ENCODE measurements around the gene ACTL7A. TPM values are rescaled to one million over a fixed set of nuclear protein-coding genes. Genes with fewer than 3 reads are reported as not detected.

Gene ACTL7A
- total and polyA plus RNA-seq, 2 donors (not counting 1 experiment from before 2014, with no cell fraction given) = not detected

- Histone ChIP-seq H4K20me1 (ENCODE audit: control insufficient read depth, insufficient read depth, low read length, poor library complexity, severe bottlenecking) (no peaks in the 10 kb centered on the region), H3K79me2 (ENCODE audit: control insufficient read depth, insufficient read depth, low read length) (no peaks in the 10 kb centered on the region), H3K4me2 (replicated peaks; ENCODE audit: low read depth, low read length, poor library complexity, severe bottlenecking) (peak overlapping the region; percentile 67), H3K27ac (ENCODE audit: low read length in 2 of 2) (peak overlapping the region; percentile 11 to 70), H3K27me3 (replicated peaks in 1 of 4; ENCODE audit: control extremely low read depth in 1 of 4, control insufficient read depth in 3 of 4, insufficient read depth in 4 of 4, low read length in 3 of 4) (no peaks in the 10 kb centered on the region), H3K36me3 (replicated peaks in 1 of 2; ENCODE audit: control extremely low read depth in 1 of 2, control insufficient read depth in 1 of 2, extremely low read depth in 1 of 2, insufficient read depth in 2 of 2, low read length in 1 of 2) (no peaks in the 10 kb centered on the region), H3K4me1 (ENCODE audit: control insufficient read depth in 2 of 2, insufficient read depth in 2 of 2, low read length in 2 of 2) (peaks cover 8 to 16% of the 10 kb centered on the region in 2 donors), H3K4me3 (ENCODE audit: control extremely low read depth in 1 of 5, extremely low read depth in 1 of 5, insufficient read depth in 1 of 5, low read depth in 2 of 5, low read length in 4 of 5) (peak overlapping the region in 4 of 5 experiments; percentile 21 to 56 (median 40)), H3K9me3 (ENCODE audit: control extremely low read depth in 1 of 3, control insufficient read depth in 2 of 3, insufficient read depth in 1 of 3, low read length in 2 of 3) (no peaks in the 10 kb centered on the region), H3K9ac (ENCODE audit: low read length) (peak overlapping the region; percentile 59), H2AFZ (ENCODE audit: insufficient read depth, low read depth, low read length, poor library complexity, severe bottlenecking) (peak overlapping the region; percentile 69)
- H3K9me3 Mint-ChIP-seq (ENCODE audit: insufficient read depth) = no peaks in the 10 kb centered on the region
- ATAC-seq (ENCODE audit: low read depth) (no peak), DNase-seq (peak; percentile 12)
- peaks cover 18% of the 10 kb centered on the region for H3K4me1 Mint-ChIP-seq
- H3K27me3 Mint-ChIP-seq = peaks cover under 1% of the 10 kb centered on the region
- peak overlapping the region; percentile 73 for H3K27ac Mint-ChIP-seq
- ChIA-PET CTCF (no interaction called here), POLR2A (no interaction called here)
- peak overlapping the region; percentile 79 for H3K4me3 Mint-ChIP-seq
- 4% methylated on average over 8 of the region's 16 CpGs for WGBS (ENCODE audit: insufficient coverage)
- intact Hi-C loops (cut with micrococcal nuclease) = no loop called here
- TF ChIP-seq EZH2 (IDR thresholded peaks at IDR 0.05; ENCODE audit: borderline replicate concordance, insufficient read depth, low read depth, low read length, poor library complexity, severe bottlenecking) (no peak), CTCF (IDR thresholded peaks at IDR 0.05) (no peak)
Measured at GRCh38 chr9:108842610-108843295, 19.3 kb upstream of the ACTL7A start.

- no peak overlapping the region for H3K4me3 ChIP-seq (ENCODE audit: control extremely low read depth in 1 of 5, extremely low read depth in 1 of 5, insufficient read depth in 1 of 5, low read depth in 2 of 5, low read length in 4 of 5)
- H3K9ac ChIP-seq (ENCODE audit: low read length) = no peak overlapping the region
- DNase-seq = no peak
- ChIA-PET POLR2A (no interaction called here), CTCF (no interaction called here)
- ATAC-seq (ENCODE audit: low read depth) = no peak
- no peaks in the 10 kb centered on the region for H3K36me3 ChIP-seq (replicated peaks in 1 of 2; ENCODE audit: control extremely low read depth in 1 of 2, control insufficient read depth in 1 of 2, extremely low read depth in 1 of 2, insufficient read depth in 2 of 2, low read length in 1 of 2)
- H3K4me2 ChIP-seq (replicated peaks; ENCODE audit: low read depth, low read length, poor library complexity, severe bottlenecking) = no peak overlapping the region
- Mint-ChIP-seq H3K4me3 (no peak overlapping the region), H3K4me1 (peaks cover 18% of the 10 kb centered on the region), H3K27me3 (peaks cover 3% of the 10 kb centered on the region), H3K9me3 (ENCODE audit: insufficient read depth) (no peaks in the 10 kb centered on the region), H3K27ac (no peak overlapping the region)
- no peak overlapping the region for H2AFZ ChIP-seq (ENCODE audit: insufficient read depth, low read depth, low read length, poor library complexity, severe bottlenecking)
- no peak for TF ChIP-seq EZH2 (IDR thresholded peaks at IDR 0.05; ENCODE audit: borderline replicate concordance, insufficient read depth, low read depth, low read length, poor library complexity, severe bottlenecking)
- TF ChIP-seq CTCF (IDR thresholded peaks at IDR 0.05) = no peak
- H3K27ac ChIP-seq (ENCODE audit: low read length in 2 of 2) = no peak overlapping the region
- H3K4me1 ChIP-seq (ENCODE audit: control insufficient read depth in 2 of 2, insufficient read depth in 2 of 2, low read length in 2 of 2) = peaks cover 8 to 16% of the 10 kb centered on the region in 2 donors
- no peaks in the 10 kb centered on the region for H4K20me1 ChIP-seq (ENCODE audit: control insufficient read depth, insufficient read depth, low read length, poor library complexity, severe bottlenecking)
- 67% methylated on average over 2 of the region's 2 CpGs for WGBS (ENCODE audit: insufficient coverage)
- intact Hi-C loops (cut with micrococcal nuclease) = no loop called here
- no peaks in the 10 kb centered on the region for H3K9me3 ChIP-seq (ENCODE audit: control extremely low read depth in 1 of 3, control insufficient read depth in 2 of 3, insufficient read depth in 1 of 3, low read length in 2 of 3)
- no peaks in the 10 kb centered on the region for H3K79me2 ChIP-seq (ENCODE audit: control insufficient read depth, insufficient read depth, low read length)
- H3K27me3 ChIP-seq (replicated peaks in 1 of 4; ENCODE audit: control extremely low read depth in 1 of 4, control insufficient read depth in 3 of 4, insufficient read depth in 4 of 4, low read length in 3 of 4) = no peaks in the 10 kb centered on the region
Measured at GRCh38 chr9:108844391-108844790, 17.7 kb upstream of the ACTL7A start.

Measured in B cell (primary cell).